Keratinocyte (primary cell): ENCODE results near the gene MPO. TPM values are rescaled to one million over a fixed set of nuclear protein-coding genes. Genes with fewer than 3 reads are reported as not detected.

Experiments
- DNase-seq: peaks from one replicate; pipeline ENCODE4 v3.0.0-alpha.2; 2011; ENCODE audit warnings: low read depth, missing footprints, low spot score
- FAIRE-seq: peaks from 2 replicates; lab custom pipeline; 2011; peaks lifted over from hg19 to GRCh38; lab: Jason Lieb, UNC
- H2AFZ ChIP-seq: 2 replicates; pipeline ENCODE4 v1.6.0; 2012; ENCODE audit warnings: low read length, control low read depth, inconsistent platforms; ENCODE audit not compliant: control insufficient read depth
- H3K27ac ChIP-seq: 2 replicates; pipeline ENCODE4 v1.5.1; 2011; ENCODE audit warnings: low read length; ENCODE audit not compliant: control insufficient read depth, insufficient read depth
- H3K27me3 ChIP-seq: 3 replicates; pipeline ENCODE4 v1.6.0; 2011; ENCODE audit warnings: low read length; ENCODE audit not compliant: control insufficient read depth, insufficient read depth; ENCODE audit errors: extremely low read depth
- H3K36me3 ChIP-seq, 2 experiments: 2 replicates in 1 of 2; 3 replicates in 1 of 2; pipeline ENCODE4 v1.5.1; 2011; ENCODE audit warnings: low read length in 2 of 2, mild to moderate bottlenecking in 1 of 2; ENCODE audit not compliant: control insufficient read depth in 2 of 2, insufficient read depth in 2 of 2; ENCODE audit errors: extremely low read depth in 1 of 2
- H3K4me1 ChIP-seq: 3 replicates; pipeline ENCODE4 v1.5.1; 2011; ENCODE audit warnings: low read length; ENCODE audit not compliant: control insufficient read depth, insufficient read depth; ENCODE audit errors: extremely low read depth
- H3K4me2 ChIP-seq: 3 replicates; pipeline ENCODE4 v1.6.0; 2011; ENCODE audit warnings: low read depth, low read length; ENCODE audit not compliant: control insufficient read depth, insufficient read depth; ENCODE audit errors: extremely low read depth
- H3K4me3 ChIP-seq, 3 experiments: fragments of 200-600 bp in 1 of 3; sonication (generic) in 1 of 3; 2 replicates in 2 of 3; 3 replicates in 1 of 3; pipeline ENCODE4 v1.5.1; 2011 to 2016; ENCODE audit warnings: low read length in 3 of 3, mild to moderate bottlenecking in 3 of 3, control low read depth in 2 of 3, inconsistent platforms in 1 of 3, low read depth in 1 of 3, mixed read lengths in 1 of 3, mixed run types in 1 of 3, moderate library complexity in 1 of 3; ENCODE audit not compliant: control insufficient read depth in 2 of 3, insufficient read depth in 2 of 3; ENCODE audit errors: extremely low read depth in 1 of 3
- H3K79me2 ChIP-seq: 2 replicates; pipeline ENCODE4 v1.6.0; 2012; ENCODE audit warnings: low read length; ENCODE audit not compliant: control insufficient read depth, insufficient read depth
- H3K9ac ChIP-seq: 3 replicates; pipeline ENCODE4 v1.6.0; 2011; ENCODE audit warnings: low read length; ENCODE audit not compliant: control insufficient read depth, insufficient read depth; ENCODE audit errors: extremely low read depth
- H3K9me1 ChIP-seq: 3 replicates; pipeline ENCODE4 v1.6.0; 2011; ENCODE audit warnings: low read length; ENCODE audit not compliant: control insufficient read depth, insufficient read depth; ENCODE audit errors: extremely low read depth
- H3K9me3 ChIP-seq: 2 replicates; pipeline ENCODE4 v1.5.1; 2012; ENCODE audit warnings: low read depth, low read length; ENCODE audit not compliant: control insufficient read depth
- H4K20me1 ChIP-seq: 3 replicates; pipeline ENCODE4 v1.6.0; 2011; ENCODE audit warnings: low read length; ENCODE audit not compliant: control insufficient read depth, insufficient read depth; ENCODE audit errors: extremely low read depth
- EZH2 ChIP-seq: IDR thresholded peaks from one replicate; pipeline ENCODE4 v1.6.1; 2012; ENCODE audit warnings: inconsistent platforms, mild to moderate bottlenecking, low read length, moderate library complexity
- dilution Hi-C: fragments of 300-500 bp; cut with MboI; formaldehyde crosslinking; loops from one replicate; pipeline ENCODE4 v1.7.0; 2020; ENCODE audit warnings: low sequenced_read_pairs; ENCODE audit not compliant: extremely low pct_ligation_motif_present
- polyA plus RNA-seq, 5 experiments: library from polyadenylated mRNA; depleted of rRNA in 3 of 5; stranded (reverse) in 3 of 5; stranded (forward) in 1 of 5; unstranded in 1 of 5; fragments of >200 nt; gene quantifications; 1 replicate in 1 of 5; 2 replicates in 3 of 5; 3 replicates in 1 of 5; pipeline versions ENCODE4 v1.2.1 to v1.2.3, GENCODE V29; 2011 to 2012; ENCODE audit warnings: missing spikeins in 2 of 5, low read depth in 1 of 5, low replicate concordance in 1 of 5
- TF ChIP-seq, protein P1 (sequence below), 3 experiments: IDR thresholded peaks in 1 of 3; conservative IDR thresholded peaks in 1 of 3; optimal IDR thresholded peaks in 1 of 3; 2 replicates in 2 of 3; 3 replicates in 1 of 3; pipeline versions ENCODE3 to v1.5.1; 2011; ENCODE audit warnings: low read length in 3 of 3, mild to moderate bottlenecking in 3 of 3, moderate library complexity in 2 of 3, control low read depth in 1 of 3, inconsistent platforms in 1 of 3; ENCODE audit not compliant: insufficient read depth in 2 of 3; ENCODE audit errors: extremely low read depth in 1 of 3

MPO gene
- polyA plus RNA-seq, 1 donor (not counting 4 experiments of a cell fraction or from before 2014, with no cell fraction given): not detected

DNA sequence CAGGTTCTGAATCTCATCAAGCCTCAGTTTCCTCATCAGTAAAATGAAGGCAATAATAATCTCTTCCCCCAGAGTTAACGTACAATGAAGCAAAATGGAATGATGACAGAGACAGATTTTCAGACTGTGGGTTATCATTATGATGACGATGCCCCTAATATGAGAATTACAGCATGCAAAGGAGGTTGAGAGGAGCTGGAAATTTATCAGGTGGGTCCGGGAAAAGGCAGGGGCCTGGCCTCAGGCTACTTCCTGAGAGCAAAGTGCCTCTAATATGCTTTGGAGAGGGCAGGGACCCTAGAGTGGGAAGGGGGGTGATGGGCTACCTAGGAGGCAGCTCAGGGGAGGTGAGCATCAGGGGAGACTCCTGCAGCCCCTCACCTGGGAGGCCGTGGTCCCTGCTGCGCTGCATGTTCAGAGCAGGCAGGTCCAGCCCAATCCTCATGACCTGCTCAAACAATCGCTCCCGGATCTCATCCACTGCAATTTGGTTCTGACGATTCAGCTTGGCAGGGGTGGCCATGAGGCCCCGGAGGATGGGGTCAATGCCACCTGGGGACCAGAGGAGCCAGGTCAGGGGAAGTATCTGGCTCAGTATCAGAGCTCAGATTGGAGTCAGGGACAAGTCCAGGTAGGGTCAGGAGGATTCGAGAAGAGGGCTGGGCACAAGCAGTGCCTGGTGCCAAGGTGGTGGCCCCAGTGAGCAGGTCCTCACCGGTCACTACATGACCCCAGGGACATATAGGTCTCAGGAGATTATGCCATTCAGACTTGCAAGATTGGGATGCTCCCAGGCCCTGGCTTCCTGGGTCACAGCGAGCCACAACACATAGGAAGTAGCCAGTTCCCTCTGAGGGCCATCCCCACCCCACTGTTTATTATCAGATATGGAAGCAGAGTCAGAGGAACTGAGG, 8.1 kb downstream of the MPO start:
- Histone ChIP-seq H3K4me1 (no peaks in the 10 kb centered on the region), H3K9me1 (no peaks in the 10 kb centered on the region)
- dilution Hi-C loops: no loop called here

DNA sequence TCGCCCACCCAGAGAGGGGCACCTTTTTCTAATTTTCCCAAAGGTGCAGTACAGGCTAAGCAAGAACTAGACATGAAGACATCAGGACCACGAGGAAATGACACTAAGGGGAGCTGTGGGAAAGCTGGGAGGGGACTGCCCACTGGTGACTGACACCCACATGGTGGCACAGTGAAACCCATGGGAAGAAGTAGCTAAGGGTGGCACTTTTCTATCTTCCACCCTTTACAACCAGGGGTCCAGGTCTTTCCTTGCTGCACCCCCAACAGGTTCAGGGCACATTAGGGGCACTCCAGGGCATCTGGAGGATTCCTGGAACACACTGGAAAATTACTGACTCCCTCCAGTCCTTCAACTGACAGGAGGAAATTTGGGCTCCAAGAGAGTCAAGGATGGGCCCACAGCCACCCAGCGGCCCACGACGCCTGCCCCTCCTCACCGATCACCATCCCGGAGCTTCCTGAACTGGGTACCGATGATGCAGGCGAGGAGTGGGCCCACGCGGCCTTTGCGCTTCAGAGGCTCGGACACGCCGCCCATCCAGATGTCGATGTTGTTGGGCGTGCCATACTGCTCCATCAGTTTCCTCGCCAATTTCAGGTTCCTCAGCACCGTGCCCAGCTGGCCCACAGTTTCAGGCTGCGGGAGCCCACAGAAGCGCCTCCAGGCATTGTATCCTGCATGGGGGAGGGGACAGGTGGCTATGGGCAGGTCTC, 9.4 kb downstream of the MPO start:
- Histone ChIP-seq H3K4me3 (no peak overlapping the region), H3K79me2 (no peaks in the 10 kb centered on the region), H3K9me3 (no peaks in the 10 kb centered on the region), H3K9ac (no peak overlapping the region), H3K4me1 (no peaks in the 10 kb centered on the region), H2AFZ (no peak overlapping the region), H3K27me3 (no peaks in the 10 kb centered on the region), H3K9me1 (no peaks in the 10 kb centered on the region), H3K4me2 (no peak overlapping the region), H4K20me1 (no peaks in the 10 kb centered on the region), H3K27ac (no peak overlapping the region), H3K36me3 (no peaks in the 10 kb centered on the region)
- DNase-seq (no peak), FAIRE-seq (no peak)
- dilution Hi-C loops: no loop called here
- no peak for TF ChIP-seq EZH2
- TF ChIP-seq, protein P1, sequence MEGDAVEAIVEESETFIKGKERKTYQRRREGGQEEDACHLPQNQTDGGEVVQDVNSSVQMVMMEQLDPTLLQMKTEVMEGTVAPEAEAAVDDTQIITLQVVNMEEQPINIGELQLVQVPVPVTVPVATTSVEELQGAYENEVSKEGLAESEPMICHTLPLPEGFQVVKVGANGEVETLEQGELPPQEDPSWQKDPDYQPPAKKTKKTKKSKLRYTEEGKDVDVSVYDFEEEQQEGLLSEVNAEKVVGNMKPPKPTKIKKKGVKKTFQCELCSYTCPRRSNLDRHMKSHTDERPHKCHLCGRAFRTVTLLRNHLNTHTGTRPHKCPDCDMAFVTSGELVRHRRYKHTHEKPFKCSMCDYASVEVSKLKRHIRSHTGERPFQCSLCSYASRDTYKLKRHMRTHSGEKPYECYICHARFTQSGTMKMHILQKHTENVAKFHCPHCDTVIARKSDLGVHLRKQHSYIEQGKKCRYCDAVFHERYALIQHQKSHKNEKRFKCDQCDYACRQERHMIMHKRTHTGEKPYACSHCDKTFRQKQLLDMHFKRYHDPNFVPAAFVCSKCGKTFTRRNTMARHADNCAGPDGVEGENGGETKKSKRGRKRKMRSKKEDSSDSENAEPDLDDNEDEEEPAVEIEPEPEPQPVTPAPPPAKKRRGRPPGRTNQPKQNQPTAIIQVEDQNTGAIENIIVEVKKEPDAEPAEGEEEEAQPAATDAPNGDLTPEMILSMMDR (optimal IDR thresholded peaks at IDR 0.05 in 1 of 3, IDR thresholded peaks at IDR 0.05 in 1 of 3, conservative IDR thresholded peaks at IDR 0.05 in 1 of 3; ENCODE audit: extremely low read depth in 1 of 3, insufficient read depth in 2 of 3, low read length in 3 of 3): no peak

More for the DNA sequence above, 8.1 kb downstream of the MPO start:
- H3K9ac ChIP-seq: no peak overlapping the region
- no peaks in the 10 kb centered on the region for H3K79me2 ChIP-seq
- no peak overlapping the region for H3K4me3 ChIP-seq
- no peak overlapping the region for H2AFZ ChIP-seq
- TF ChIP-seq, protein P1 (optimal IDR thresholded peaks at IDR 0.05 in 1 of 3, IDR thresholded peaks at IDR 0.05 in 1 of 3, conservative IDR thresholded peaks at IDR 0.05 in 1 of 3; ENCODE audit: extremely low read depth in 1 of 3, insufficient read depth in 2 of 3, low read length in 3 of 3): no peak
- no peak for TF ChIP-seq EZH2
- H3K4me2 ChIP-seq: no peak overlapping the region
- no peaks in the 10 kb centered on the region for H3K36me3 ChIP-seq
- H3K9me3 ChIP-seq: no peaks in the 10 kb centered on the region
- FAIRE-seq: no peak
- H4K20me1 ChIP-seq: no peaks in the 10 kb centered on the region
- H3K27ac ChIP-seq: no peak overlapping the region
- peaks cover 4% of the 10 kb centered on the region for H3K27me3 ChIP-seq
- no peak for DNase-seq
